Suprapubic skin (tissue), 4 donors: ENCODE measurements around the gene ENOX2. TPM values are rescaled to one million over a fixed set of nuclear protein-coding genes. Genes with fewer than 3 reads are reported as not detected.

Experiments used
- DNase-seq, 2 donors: peaks; one replicate each; pipeline ENCODE4 v3.0.0-alpha.2; 2019; ENCODE audit warnings: low spot score in 2 of 2
- H3K27ac ChIP-seq: fragments of 200-600 bp; sonication (generic); one replicate; pipeline ENCODE4 v1.5.1; 2019
- H3K27me3 ChIP-seq: fragments of 200-600 bp; sonication (generic); one replicate; pipeline ENCODE4 v1.5.1; 2019
- H3K36me3 ChIP-seq: fragments of 200-600 bp; sonication (generic); one replicate; pipeline ENCODE4 v1.5.1; 2019
- H3K4me1 ChIP-seq: fragments of 200-600 bp; sonication (generic); one replicate; pipeline ENCODE4 v1.5.1; 2019
- H3K4me3 ChIP-seq: fragments of 200-600 bp; sonication (generic); one replicate; pipeline ENCODE4 v1.5.1; 2019; ENCODE audit warnings: mild to moderate bottlenecking
- H3K9me3 ChIP-seq: fragments of 200-600 bp; sonication (generic); one replicate; pipeline ENCODE4 v1.5.1; 2019
- EP300 ChIP-seq: sonication (generic); formaldehyde crosslinking; IDR thresholded peaks from one replicate; pipeline ENCODE4 v1.6.1; 2017; ENCODE audit warnings: antibody characterized with exemption
- POLR2A ChIP-seq, 2 donors: fragments of 450-650 bp; IDR thresholded peaks; one replicate each; pipeline ENCODE4 v1.6.1; 2017; ENCODE audit warnings: antibody characterized with exemption in 2 of 2, mild to moderate bottlenecking in 2 of 2, moderate library complexity in 2 of 2
- POLR2AphosphoS5 ChIP-seq, 3 donors: sonication (generic); formaldehyde crosslinking; IDR thresholded peaks; one replicate each; pipeline ENCODE4 v1.6.1; 2017; ENCODE audit warnings: antibody characterized with exemption in 3 of 3
- WGBS: methylation state at CpG from one replicate; pipeline ENCODE4 v1.1.5; 2018; 5-methylcytosine and 5-hydroxymethylcytosine counted together
- total RNA-seq, 4 donors: library from RNA; depleted of rRNA; stranded (reverse); fragments of >200 nt; gene quantifications; one replicate each; pipeline ENCODE4 v1.1.0, GENCODE V29; 2016
- TF ChIP-seq, protein P1 (sequence below), 2 donors: fragments of 200-600 bp in 1 of 2; fragments of 450-650 bp in 1 of 2; sonication (generic) in 1 of 2; IDR thresholded peaks; one replicate each; pipeline ENCODE4 v1.5.1; 2016 to 2019; ENCODE audit warnings: antibody characterized with exemption in 2 of 2, mild to moderate bottlenecking in 1 of 2, moderate library complexity in 1 of 2

ENOX2 gene
- total RNA-seq, 4 donors from 2014 or later, result 9.6 to 11.1 (median 10.7) TPM

DNA sequence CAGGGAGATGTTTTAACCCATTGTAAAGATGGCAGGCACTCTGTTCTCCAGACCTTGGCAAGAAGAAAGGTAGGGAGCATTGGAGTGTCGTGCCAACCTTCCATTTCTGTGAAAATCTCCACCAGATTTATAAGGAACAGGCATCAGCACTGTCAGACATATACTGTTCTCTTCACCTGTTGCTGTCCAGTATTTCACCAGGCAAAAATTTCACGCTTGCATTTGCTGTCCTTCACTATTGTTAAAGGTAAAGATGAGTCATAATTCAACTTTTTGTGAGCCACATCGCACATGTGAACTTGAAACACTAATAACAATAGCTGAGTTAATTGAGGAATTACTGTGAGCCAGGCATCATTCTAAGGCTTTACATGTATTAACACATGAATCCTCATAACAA, 203.4 kb downstream of the ENOX2 start:
- whole genome bisulfite sequencing, result 55% methylated on average over 3 of the region's 3 CpGs
- DNase-seq, result no peak
- Histone ChIP-seq H3K9me3 (no peaks in the 10 kb centered on the region), H3K4me3 (no peak overlapping the region), H3K36me3 (no peaks in the 10 kb centered on the region), H3K4me1 (no peaks in the 10 kb centered on the region), H3K27ac (no peak overlapping the region), H3K27me3 (no peaks in the 10 kb centered on the region)
- no peak for TF ChIP-seq EP300
- TF ChIP-seq POLR2A (IDR thresholded peaks at IDR 0.05), result no peak
- TF ChIP-seq, protein P1, sequence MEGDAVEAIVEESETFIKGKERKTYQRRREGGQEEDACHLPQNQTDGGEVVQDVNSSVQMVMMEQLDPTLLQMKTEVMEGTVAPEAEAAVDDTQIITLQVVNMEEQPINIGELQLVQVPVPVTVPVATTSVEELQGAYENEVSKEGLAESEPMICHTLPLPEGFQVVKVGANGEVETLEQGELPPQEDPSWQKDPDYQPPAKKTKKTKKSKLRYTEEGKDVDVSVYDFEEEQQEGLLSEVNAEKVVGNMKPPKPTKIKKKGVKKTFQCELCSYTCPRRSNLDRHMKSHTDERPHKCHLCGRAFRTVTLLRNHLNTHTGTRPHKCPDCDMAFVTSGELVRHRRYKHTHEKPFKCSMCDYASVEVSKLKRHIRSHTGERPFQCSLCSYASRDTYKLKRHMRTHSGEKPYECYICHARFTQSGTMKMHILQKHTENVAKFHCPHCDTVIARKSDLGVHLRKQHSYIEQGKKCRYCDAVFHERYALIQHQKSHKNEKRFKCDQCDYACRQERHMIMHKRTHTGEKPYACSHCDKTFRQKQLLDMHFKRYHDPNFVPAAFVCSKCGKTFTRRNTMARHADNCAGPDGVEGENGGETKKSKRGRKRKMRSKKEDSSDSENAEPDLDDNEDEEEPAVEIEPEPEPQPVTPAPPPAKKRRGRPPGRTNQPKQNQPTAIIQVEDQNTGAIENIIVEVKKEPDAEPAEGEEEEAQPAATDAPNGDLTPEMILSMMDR (IDR thresholded peaks at IDR 0.05), result no peak
- TF ChIP-seq POLR2AphosphoS5 (IDR thresholded peaks at IDR 0.05), result no peak

DNA sequence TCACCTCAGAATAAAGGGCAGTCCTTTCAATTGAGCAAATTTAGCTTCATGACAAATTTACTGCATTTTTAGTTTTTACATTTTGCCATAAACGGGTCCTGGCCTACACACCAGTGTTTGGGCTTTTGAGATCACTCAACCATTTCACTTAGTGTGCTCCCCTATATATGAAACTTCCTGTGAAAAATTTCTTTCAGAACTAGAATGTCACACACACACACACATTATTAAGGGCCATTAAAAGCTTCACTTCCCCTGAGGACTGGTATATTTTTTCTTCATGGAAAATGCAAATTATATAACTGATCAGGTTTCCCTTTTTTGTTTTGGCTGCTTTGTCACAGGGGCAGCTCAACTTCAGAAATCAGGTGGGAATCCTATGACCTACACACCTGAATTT, 206.5 kb downstream of the ENOX2 start:
- no peaks in the 10 kb centered on the region for H3K27me3 ChIP-seq
- no peak overlapping the region for H3K4me3 ChIP-seq
- H3K4me1 ChIP-seq, result no peaks in the 10 kb centered on the region
- WGBS, result 60% methylated on average over 1 of the region's 1 CpG
- DNase-seq, result no peak
- no peaks in the 10 kb centered on the region for H3K9me3 ChIP-seq
- no peak for TF ChIP-seq EP300
- no peak for TF ChIP-seq POLR2AphosphoS5 (IDR thresholded peaks at IDR 0.05)
- TF ChIP-seq, protein P1 (IDR thresholded peaks at IDR 0.05), result no peak
- TF ChIP-seq POLR2A (IDR thresholded peaks at IDR 0.05), result no peak
- no peak overlapping the region for H3K27ac ChIP-seq
- no peaks in the 10 kb centered on the region for H3K36me3 ChIP-seq

DNA sequence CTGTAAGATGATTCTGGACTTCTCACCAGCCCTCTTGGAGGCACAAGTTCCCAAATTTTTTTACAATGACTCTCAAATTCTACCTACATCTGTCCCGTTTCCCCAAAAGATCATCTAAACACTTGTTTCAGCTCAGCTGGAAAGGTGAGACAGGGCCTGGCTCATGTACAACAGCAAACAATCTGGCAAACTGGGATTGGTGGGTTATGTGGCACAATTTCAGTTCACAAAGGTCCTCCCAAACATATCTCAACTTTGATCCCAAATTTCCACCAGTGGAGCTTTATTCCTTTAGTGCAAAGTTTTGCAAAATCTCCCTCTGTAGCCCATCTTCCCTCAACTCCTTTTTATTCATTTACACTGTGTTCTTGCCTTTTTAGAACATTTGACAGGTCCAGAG, 207.1 kb downstream of the ENOX2 start:
- H3K9me3 ChIP-seq, result no peaks in the 10 kb centered on the region
- no peaks in the 10 kb centered on the region for H3K36me3 ChIP-seq
- no peak for DNase-seq
- TF ChIP-seq POLR2AphosphoS5 (IDR thresholded peaks at IDR 0.05), result no peak
- no peaks in the 10 kb centered on the region for H3K27me3 ChIP-seq
- H3K4me3 ChIP-seq, result no peak overlapping the region
- no peak overlapping the region for H3K27ac ChIP-seq
- no peaks in the 10 kb centered on the region for H3K4me1 ChIP-seq
- 73% methylated on average over 1 of the region's 1 CpG for WGBS

DNA sequence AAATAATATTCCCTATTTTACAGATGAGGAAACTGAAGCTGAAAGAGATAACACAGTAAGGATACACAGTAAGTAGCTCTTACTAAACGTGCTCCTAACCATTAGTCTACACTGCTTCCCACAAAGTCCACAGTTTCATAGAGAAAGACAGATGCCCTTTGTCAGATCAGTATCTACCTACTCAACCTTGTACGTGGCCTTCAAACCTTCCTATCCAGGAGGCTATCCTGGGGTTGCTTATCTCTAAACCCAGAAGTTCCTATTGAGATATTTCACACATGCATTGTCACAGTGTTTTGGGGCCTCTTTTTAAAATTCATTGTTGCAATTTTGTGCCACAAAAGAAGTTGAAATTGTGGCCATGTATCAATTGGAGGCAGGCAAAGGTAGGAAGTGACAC, 208.0 kb downstream of the ENOX2 start:
- no peaks in the 10 kb centered on the region for H3K36me3 ChIP-seq
- no peaks in the 10 kb centered on the region for H3K4me1 ChIP-seq
- WGBS, result 71% methylated on average over 2 of the region's 2 CpGs
- no peaks in the 10 kb centered on the region for H3K27me3 ChIP-seq
- no peak overlapping the region for H3K27ac ChIP-seq
- DNase-seq, result no peak
- H3K4me3 ChIP-seq, result no peak overlapping the region
- no peaks in the 10 kb centered on the region for H3K9me3 ChIP-seq
- TF ChIP-seq POLR2AphosphoS5 (IDR thresholded peaks at IDR 0.05), result no peak
- no peak for TF ChIP-seq POLR2A (IDR thresholded peaks at IDR 0.05)
- TF ChIP-seq EP300, result no peak
- TF ChIP-seq, protein P1 (IDR thresholded peaks at IDR 0.05), result no peak

DNA sequence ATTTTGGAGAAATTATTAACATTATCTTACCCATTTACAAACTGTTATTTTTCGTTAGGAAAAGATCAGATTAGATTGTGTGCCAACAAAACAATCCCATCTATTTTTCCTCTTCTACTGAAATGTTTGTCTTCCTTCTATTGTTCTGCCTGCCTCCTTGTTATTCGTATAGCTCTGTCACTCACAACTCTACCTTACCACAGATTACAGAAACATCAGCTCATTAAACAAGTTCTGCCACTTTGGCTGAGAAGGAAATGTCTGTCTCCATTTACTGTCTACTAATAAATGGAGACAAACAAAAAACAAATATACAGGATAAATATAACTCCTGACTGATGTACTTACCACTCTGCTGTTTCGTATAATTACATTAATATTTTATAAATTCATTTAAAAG, 211.4 kb downstream of the ENOX2 start:
- WGBS, result 61% methylated on average over 3 of the region's 3 CpGs
- no peak for DNase-seq
- H3K27ac ChIP-seq, result no peak overlapping the region
- no peaks in the 10 kb centered on the region for H3K4me1 ChIP-seq
- H3K9me3 ChIP-seq, result no peaks in the 10 kb centered on the region
- no peak overlapping the region for H3K4me3 ChIP-seq
- peaks cover 3% of the 10 kb centered on the region for H3K36me3 ChIP-seq
- no peaks in the 10 kb centered on the region for H3K27me3 ChIP-seq
- TF ChIP-seq EP300, result no peak
- no peak for TF ChIP-seq POLR2AphosphoS5 (IDR thresholded peaks at IDR 0.05)
- no peak for TF ChIP-seq POLR2A (IDR thresholded peaks at IDR 0.05)
- TF ChIP-seq, protein P1 (IDR thresholded peaks at IDR 0.05), result no peak

DNA sequence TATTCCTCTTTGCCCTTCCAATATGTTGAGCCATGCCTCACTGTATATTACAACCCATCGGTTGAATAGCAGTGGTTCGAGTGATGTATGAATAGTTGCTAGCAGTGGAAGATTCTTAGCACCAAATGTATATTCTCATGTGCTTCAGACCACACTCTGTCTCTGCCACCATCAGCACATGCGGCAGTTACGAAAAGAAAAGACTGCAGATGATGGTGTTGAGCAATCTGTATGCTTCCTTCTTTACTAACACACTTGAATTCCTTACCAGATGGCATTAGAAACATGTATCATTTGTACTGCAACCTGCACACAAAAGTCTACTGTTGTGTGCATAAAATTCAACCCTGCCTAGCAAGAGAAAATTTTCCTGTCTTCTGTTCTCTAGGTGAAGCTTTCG, 214.6 kb downstream of the ENOX2 start:
- DNase-seq, result no peak
- WGBS, result 84% methylated on average over 5 of the region's 5 CpGs
- Histone ChIP-seq H3K4me1 (no peaks in the 10 kb centered on the region), H3K36me3 (peaks cover 3% of the 10 kb centered on the region), H3K4me3 (no peak overlapping the region), H3K27me3 (no peaks in the 10 kb centered on the region), H3K27ac (no peak overlapping the region), H3K9me3 (no peaks in the 10 kb centered on the region)
- TF ChIP-seq, protein P1 (IDR thresholded peaks at IDR 0.05), result no peak
- no peak for TF ChIP-seq POLR2A (IDR thresholded peaks at IDR 0.05)
- TF ChIP-seq POLR2AphosphoS5 (IDR thresholded peaks at IDR 0.05), result no peak
- no peak for TF ChIP-seq EP300
